GM12878 (cell line): ENCODE data around the gene DPPA5.

ENCODE experiments used
- KDM1A ChIP-seq: fragments of 200-600 bp; sonication (generic); IDR thresholded peaks from 2 replicates; pipeline ENCODE4 v1.6.1; 2016; ENCODE audit warnings: borderline replicate concordance
- POLR2AphosphoS5 ChIP-seq: IDR thresholded peaks from 2 replicates; pipeline ENCODE4 v1.6.1; 2011; ENCODE audit warnings: mild to moderate bottlenecking, low read length, inconsistent platforms
- RCOR1 ChIP-seq: conservative IDR thresholded peaks from 2 replicates; pipeline ENCODE4 v1.6.1; 2012; ENCODE audit warnings: low read depth, low read length, improper control_type of control experiment
- REST ChIP-seq: IDR thresholded peaks from 2 replicates; pipeline ENCODE4 v1.6.1; 2012; ENCODE audit warnings: mild to moderate bottlenecking, low read depth, low read length

- TF ChIP-seq RCOR1 (no peak), REST (no peak), KDM1A (no peak), POLR2AphosphoS5 (no peak)
Observed at GRCh38 chr6:73369563-73369962, 15.5 kb upstream of the DPPA5 start, which contains the start of gene OOEP.
